Fibroblast of lung (primary cell): Measurements from ENCODE around the gene EIF2D. TPM values are rescaled to one million over a fixed set of nuclear protein-coding genes. Genes with fewer than 3 reads are reported as not detected.

ENCODE experiments used
- DNase-seq, 2 donors: peaks; one replicate each; pipeline versions ENCODE4 v3.0.0 to v3.0.0-alpha.2; 2010; ENCODE audit warnings: low read depth in 2 of 2
- H2AFZ ChIP-seq: 2 replicates; pipeline ENCODE4 v1.5.1; 2012; ENCODE audit warnings: low read length, control low read depth, inconsistent platforms
- H3K27ac ChIP-seq: 2 replicates; pipeline ENCODE4 v1.5.1; 2011; ENCODE audit warnings: low read length, control low read depth; ENCODE audit not compliant: insufficient read depth
- H3K27me3 ChIP-seq: 2 replicates; pipeline ENCODE4 v1.5.1; 2011; ENCODE audit warnings: mild to moderate bottlenecking, low read length; ENCODE audit not compliant: control insufficient read depth, insufficient read depth
- H3K36me3 ChIP-seq: 2 replicates; pipeline ENCODE4 v1.5.1; 2011; ENCODE audit warnings: low read length; ENCODE audit not compliant: control insufficient read depth, insufficient read depth
- H3K4me1 ChIP-seq: 2 replicates; pipeline ENCODE4 v1.5.1; 2011; ENCODE audit warnings: low read length; ENCODE audit not compliant: control insufficient read depth, insufficient read depth; ENCODE audit errors: extremely low read depth
- H3K4me2 ChIP-seq: 2 replicates; pipeline ENCODE4 v1.5.1; 2011; ENCODE audit warnings: low read length, control low read depth; ENCODE audit not compliant: insufficient read depth; ENCODE audit errors: extremely low read depth
- H3K4me3 ChIP-seq, 4 experiments: fragments of 200-600 bp in 1 of 4; sonication (generic) in 1 of 4; replicated peaks in 1 of 4; 2 replicates each; pipeline ENCODE4 v1.5.1; 2011 to 2016; ENCODE audit warnings: low read length in 4 of 4, low read depth in 3 of 4, mild to moderate bottlenecking in 3 of 4, control low read depth in 2 of 4, inconsistent platforms in 1 of 4, mixed read lengths in 1 of 4; ENCODE audit not compliant: insufficient read depth in 1 of 4; ENCODE audit errors: control extremely low read depth in 1 of 4
- H3K79me2 ChIP-seq: 2 replicates; pipeline ENCODE4 v1.5.1; 2012; ENCODE audit warnings: mild to moderate bottlenecking, low read length, inconsistent platforms; ENCODE audit not compliant: control insufficient read depth, insufficient read depth
- H3K9ac ChIP-seq: 2 replicates; pipeline ENCODE4 v1.5.1; 2011; ENCODE audit warnings: mild to moderate bottlenecking, low read length, control low read depth; ENCODE audit not compliant: insufficient read depth
- H3K9me3 ChIP-seq: 2 replicates; pipeline ENCODE4 v1.5.1; 2012; ENCODE audit warnings: low read depth, low read length; ENCODE audit not compliant: control insufficient read depth, insufficient read depth
- H4K20me1 ChIP-seq: 2 replicates; pipeline ENCODE4 v1.5.1; 2011; ENCODE audit warnings: low read length; ENCODE audit not compliant: control insufficient read depth, insufficient read depth; ENCODE audit errors: extremely low read depth
- CTCF ChIP-seq, 2 donors: IDR thresholded peaks in 1 of 2; conservative IDR thresholded peaks in 1 of 2; 1 replicate in 1 of 2; 2 replicates in 1 of 2; pipeline ENCODE4 v1.5.1; 2011 to 2012; ENCODE audit warnings: low read length in 2 of 2, control low read depth in 1 of 2, inconsistent platforms in 1 of 2, low read depth in 1 of 2, mild to moderate bottlenecking in 1 of 2
- EZH2 ChIP-seq: IDR thresholded peaks from 2 replicates; pipeline ENCODE4 v1.5.1; 2012; ENCODE audit warnings: low read length, control low read depth, mild to moderate bottlenecking; ENCODE audit errors: missing control alignments
- polyA plus RNA-seq, 2 donors: library from polyadenylated mRNA; depleted of rRNA in 1 of 2; stranded (reverse) in 1 of 2; unstranded in 1 of 2; fragments of >200 nt; gene quantifications; 2 replicates each; pipeline ENCODE4 v1.2.1, GENCODE V29; 2011 to 2012; ENCODE audit warnings: missing spikeins in 1 of 2
- total RNA-seq: library from RNA; depleted of rRNA; stranded (reverse); fragments of >200 nt; gene quantifications from 2 replicates; pipeline ENCODE4 v1.2.1, GENCODE V29; 2014

Gene EIF2D
- total and polyA plus RNA-seq, 2 donors (not counting 1 experiment from before 2014, with no cell fraction given): 53.0 to 59.8 TPM

DNA sequence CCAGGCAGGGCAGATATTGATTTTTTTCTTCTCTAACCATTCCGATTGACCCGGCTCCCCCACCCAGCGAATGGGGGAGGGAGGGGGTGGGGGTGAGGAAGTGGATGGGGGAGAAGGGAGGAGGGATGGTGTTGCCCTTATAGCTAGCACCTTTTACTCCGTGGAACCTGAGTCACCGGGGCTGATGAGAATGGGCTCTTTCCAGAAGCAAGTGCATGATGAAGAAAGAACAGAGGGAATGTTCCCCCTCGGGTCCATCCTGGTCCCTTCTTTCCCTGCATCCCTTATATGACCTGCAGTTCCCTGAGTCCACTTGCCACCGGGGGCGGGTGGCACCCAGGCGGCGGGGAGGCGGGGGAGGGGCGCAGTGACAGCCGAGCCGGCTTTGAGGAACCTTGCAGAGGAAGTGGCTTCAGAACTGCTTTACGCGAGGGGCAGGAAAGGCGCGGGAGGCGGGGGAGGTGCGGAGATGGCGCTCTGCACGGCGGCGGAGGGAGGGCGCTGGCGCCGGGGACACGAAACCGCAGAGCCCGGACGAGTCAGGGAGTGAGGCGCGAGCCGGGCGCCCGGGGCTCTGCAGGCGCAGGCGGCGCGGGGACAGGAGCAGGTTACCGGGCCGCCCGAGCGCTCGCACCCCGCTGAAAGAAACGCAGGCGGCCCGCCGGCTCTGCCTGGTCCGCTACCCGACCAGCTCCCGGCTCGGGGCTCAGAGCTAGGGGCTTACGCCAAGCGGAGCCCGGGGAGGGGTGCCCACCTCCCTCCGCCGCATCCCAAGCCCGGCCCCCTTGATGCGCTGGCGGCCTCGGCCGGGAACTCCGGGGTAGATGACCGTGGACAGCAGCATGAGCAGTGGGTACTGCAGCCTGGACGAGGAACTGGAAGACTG, 55.3 kb downstream of the EIF2D start:
- H3K79me2 ChIP-seq: no peaks in the 10 kb centered on the region
- peak; percentile 21 to 50 for DNase-seq

GRCh38 chr1:206556047-206556749, 56.1 kb downstream of the EIF2D start:
- no peak overlapping the region for H3K27ac ChIP-seq
- H3K9me3 ChIP-seq: no peaks in the 10 kb centered on the region
- H3K36me3 ChIP-seq: no peaks in the 10 kb centered on the region
- H3K27me3 ChIP-seq: peaks cover 11% of the 10 kb centered on the region
- no peak overlapping the region for H3K4me2 ChIP-seq
- TF ChIP-seq EZH2 (no peak), CTCF (conservative IDR thresholded peaks at IDR 0.05 in 1 of 2, IDR thresholded peaks at IDR 0.05 in 1 of 2; ENCODE audit: low read depth in 1 of 2, low read length in 2 of 2) (no peak)
- H3K79me2 ChIP-seq: no peaks in the 10 kb centered on the region
- no peak for DNase-seq
- no peak overlapping the region for H2AFZ ChIP-seq
- H3K9ac ChIP-seq: no peak overlapping the region
- H3K4me1 ChIP-seq: no peaks in the 10 kb centered on the region
- H3K4me3 ChIP-seq: no peak overlapping the region
- H4K20me1 ChIP-seq: peaks cover 2% of the 10 kb centered on the region

More for the DNA sequence above, 55.3 kb downstream of the EIF2D start:
- Histone ChIP-seq H2AFZ (no peak overlapping the region), H3K27ac (no peak overlapping the region), H3K9me3 (no peaks in the 10 kb centered on the region), H3K4me1 (no peaks in the 10 kb centered on the region), H3K27me3 (peaks cover 8% of the 10 kb centered on the region), H3K9ac (no peak overlapping the region), H3K4me2 (peak overlapping the region; percentile 49), H4K20me1 (peaks cover 2% of the 10 kb centered on the region), H3K4me3 (peak overlapping the region; percentile 14 to 57 (median 40)), H3K36me3 (no peaks in the 10 kb centered on the region)
- TF ChIP-seq EZH2 (no peak), CTCF (conservative IDR thresholded peaks at IDR 0.05 in 1 of 2, IDR thresholded peaks at IDR 0.05 in 1 of 2; ENCODE audit: low read depth in 1 of 2, low read length in 2 of 2) (no peak)

DNA sequence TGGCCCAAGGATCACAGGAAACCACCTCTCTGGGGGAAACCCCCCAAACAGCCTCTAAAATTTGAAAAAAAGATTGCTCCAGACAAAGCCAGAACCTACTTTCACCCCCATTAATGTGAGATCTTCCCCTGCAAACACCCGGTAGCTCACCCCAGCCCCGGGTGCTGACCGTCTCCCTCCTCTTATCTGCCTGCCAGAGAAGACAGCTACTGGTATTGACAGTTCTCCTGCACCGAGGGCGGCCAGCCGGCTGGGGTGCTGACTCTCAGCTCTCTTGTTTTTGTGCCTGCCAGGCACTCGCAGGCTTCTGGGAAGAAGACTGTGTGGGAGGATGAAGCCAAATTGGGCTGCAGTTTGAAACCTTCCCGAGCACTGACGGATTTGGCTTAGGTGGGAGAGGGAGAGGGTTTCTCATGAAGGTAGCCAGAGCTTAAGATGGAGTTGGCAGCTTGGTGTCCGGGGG, 56.8 kb downstream of the EIF2D start:
- peak in 1 of 2 donors; percentile 29 for DNase-seq
- H3K4me3 ChIP-seq: no peak overlapping the region
- no peaks in the 10 kb centered on the region for H3K4me1 ChIP-seq
- H3K79me2 ChIP-seq: no peaks in the 10 kb centered on the region
- no peak overlapping the region for H3K4me2 ChIP-seq
- H3K9me3 ChIP-seq: no peaks in the 10 kb centered on the region
- H2AFZ ChIP-seq: no peak overlapping the region
- H3K36me3 ChIP-seq: no peaks in the 10 kb centered on the region
- H3K27me3 ChIP-seq: peaks cover 12% of the 10 kb centered on the region
- no peak overlapping the region for H3K27ac ChIP-seq
- no peak for TF ChIP-seq CTCF (conservative IDR thresholded peaks at IDR 0.05 in 1 of 2, IDR thresholded peaks at IDR 0.05 in 1 of 2; ENCODE audit: low read depth in 1 of 2, low read length in 2 of 2)
- TF ChIP-seq EZH2: no peak
- H4K20me1 ChIP-seq: peaks cover 2% of the 10 kb centered on the region
- no peak overlapping the region for H3K9ac ChIP-seq
